ENCODE measurements around the gene SULT4A1.
"Not testable (repeated sequence)": the region's sequence is repeated elsewhere in the genome, so short reads cannot be mapped to it uniquely, and the experiment has no call there.

SULT4A1 gene

DNA sequence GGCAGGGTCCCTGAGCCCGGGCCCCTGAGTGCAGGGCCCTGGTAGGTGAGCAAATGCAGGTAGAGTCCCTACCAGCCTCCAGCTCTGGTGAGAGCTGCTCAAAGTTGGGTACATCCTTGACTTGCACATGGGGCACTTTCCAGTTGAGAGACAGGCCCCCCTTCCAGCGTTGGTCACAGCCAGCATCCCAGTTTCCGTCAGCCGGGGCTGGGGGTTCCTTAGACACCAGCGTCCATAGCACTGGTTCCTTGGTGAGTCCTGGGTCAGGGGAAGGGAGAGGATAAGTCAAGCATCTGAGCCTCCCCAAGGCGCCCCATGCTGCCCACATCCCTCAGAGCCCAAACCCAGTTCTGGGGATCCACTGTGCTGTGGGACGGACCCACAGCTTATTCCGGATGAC is 23.9 kb upstream of the SULT4A1 start:
- DNase-seq (ENCODE audit: low read depth) = no peak

GRCh38 chr22:43885786-43886185 is 23.5 kb upstream of the SULT4A1 start:
- no peak for DNase-seq (ENCODE audit: low read depth)

DNA sequence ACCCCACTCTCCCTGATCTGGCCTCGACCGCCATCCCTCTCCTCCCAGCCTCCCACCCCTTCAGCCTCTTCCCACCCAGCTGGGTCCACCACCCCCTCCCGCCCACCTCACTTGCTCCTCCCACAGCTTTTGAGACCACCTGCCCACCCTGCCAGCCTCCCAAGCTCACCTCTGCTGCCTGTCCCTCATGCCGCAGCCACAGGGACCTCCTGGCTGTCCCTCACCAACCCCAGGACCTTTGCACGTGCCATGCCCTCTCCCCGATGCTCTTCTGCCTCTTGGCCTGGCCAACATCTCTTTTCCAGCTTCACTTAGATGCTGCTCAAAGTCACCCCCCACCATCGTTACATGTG is 23.0 kb upstream of the SULT4A1 start:
- no peak for DNase-seq (ENCODE audit: low read depth)

DNA sequence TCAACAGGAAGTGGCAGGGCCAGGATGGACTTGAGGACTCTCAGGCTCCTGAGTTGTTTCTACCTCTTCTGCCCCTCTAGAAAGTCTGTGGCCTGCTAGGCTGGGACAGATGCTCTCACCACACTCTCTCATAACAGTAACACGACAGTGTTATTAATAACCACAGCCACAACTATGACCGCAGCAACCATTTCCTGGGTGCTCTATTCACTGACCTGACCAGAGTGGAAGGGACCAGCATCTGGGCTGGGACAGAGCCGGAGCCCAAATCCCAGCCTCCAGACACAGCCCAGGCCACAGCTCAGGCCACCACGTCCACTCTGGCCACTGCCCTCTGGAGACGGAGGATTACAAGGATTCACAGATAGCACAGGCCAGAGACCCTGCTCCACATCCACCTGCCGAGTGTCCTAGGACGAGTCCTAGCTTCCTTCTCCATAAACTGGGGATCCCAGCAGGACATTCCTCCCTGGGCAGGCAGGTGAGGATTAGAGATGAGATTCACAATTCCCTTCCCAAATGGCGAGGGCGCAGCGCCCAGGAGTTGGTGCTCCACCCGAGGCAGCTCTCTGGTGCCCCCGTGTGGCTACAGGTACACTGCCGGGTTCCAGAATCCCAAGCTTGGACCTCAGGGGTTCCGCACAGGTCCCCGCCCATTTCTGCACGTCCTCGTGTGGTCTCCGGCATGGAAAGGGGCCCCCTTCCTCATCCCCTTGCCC is 22.4 kb upstream of the SULT4A1 start:
- DNase-seq (ENCODE audit: low read depth) = peak; percentile 17

DNA sequence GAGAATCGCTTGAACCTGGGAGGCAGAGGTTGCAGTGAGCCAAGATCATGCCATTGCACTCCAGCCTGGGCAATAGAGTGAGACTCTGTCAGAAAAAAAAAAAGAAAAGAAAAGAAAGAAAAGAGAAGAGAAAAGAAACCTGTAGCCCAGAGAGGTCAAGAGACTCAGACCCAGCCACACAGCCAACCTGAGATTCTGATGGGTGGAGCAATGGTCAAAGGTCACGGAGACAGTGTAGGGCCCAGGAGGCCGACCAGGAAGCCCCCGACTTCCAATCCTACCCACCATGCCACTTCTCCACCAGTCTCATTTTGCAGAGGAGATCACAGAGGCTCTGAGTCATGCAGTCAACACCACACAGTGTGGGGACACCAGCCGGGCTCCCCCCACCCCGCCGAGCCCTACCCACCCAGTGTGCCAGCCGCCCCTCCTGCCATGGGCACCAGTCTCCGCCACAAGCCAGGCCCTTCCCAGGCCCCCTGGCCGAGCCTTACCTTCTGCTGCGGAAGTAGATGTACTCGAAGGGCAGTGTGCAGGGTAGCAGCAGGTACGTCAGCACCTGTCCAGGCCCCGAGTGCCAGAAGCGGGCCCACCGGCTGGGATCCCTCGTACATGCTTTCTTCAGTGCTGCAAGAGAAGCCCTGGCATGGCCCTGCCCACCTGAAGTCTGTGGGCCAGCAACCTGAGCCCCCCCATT is 21.6 kb upstream of the SULT4A1 start:
- DNase-seq (ENCODE audit: low read depth) = no peak

- DNase-seq (ENCODE audit: low read depth) = peak; percentile 84
These were observed 20.8 kb upstream of the SULT4A1 start for GRCh38 chr22:43883012-43883661.

- DNase-seq (ENCODE audit: low read depth) = no peak
These were observed 19.9 kb upstream of the SULT4A1 start for GRCh38 chr22:43882122-43882767.

DNA sequence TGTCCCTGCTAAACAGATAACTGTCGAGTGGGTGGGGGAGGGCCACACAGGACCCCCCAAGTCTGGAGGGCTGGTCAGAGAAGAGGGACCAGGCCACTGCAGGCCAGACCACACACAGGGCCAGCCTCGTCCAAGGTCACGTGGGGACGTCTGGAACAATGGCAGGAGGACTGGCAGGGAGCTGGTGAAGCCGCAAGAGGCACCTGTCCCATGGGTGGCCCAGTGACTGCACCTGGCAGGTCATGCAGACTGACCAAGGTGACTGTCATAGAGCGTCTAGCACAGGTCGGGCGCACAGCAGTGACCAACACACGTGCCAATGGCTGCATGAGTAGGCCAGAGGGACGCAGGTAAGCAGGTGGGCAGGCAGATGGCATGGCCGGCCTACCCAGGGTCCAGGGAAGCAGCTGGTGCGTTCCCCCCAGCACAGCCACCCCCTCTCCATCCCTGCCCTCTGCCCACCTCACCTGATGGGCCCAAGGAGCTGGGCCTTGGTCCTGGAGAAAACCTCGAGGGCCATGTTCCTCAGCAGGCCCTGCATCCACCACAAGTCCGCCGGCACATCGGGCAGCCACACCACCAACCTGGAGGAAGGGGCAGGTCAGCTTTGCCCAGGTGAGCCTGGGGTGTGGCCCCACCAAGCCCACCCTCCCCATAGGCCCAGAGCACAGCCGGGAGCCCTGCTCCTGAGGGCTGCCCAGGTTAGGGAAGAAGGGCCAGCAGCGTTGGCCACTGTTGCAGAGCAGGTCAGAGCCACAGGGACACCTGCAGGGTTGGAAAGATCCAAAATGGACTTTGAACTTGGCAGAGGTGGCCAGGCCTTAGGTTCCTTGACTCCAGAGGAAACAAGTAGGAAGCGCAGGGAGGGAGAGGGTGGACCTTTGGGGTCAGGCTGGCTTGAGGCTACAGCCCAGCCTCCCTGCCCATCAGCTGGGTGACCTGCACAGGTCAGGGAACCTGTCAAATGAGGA is 19.1 kb upstream of the SULT4A1 start:
- no peak for DNase-seq (ENCODE audit: low read depth)

GRCh38 chr22:43880541-43880991 is 18.3 kb upstream of the SULT4A1 start:
- DNase-seq (ENCODE audit: low read depth) = no peak

DNA sequence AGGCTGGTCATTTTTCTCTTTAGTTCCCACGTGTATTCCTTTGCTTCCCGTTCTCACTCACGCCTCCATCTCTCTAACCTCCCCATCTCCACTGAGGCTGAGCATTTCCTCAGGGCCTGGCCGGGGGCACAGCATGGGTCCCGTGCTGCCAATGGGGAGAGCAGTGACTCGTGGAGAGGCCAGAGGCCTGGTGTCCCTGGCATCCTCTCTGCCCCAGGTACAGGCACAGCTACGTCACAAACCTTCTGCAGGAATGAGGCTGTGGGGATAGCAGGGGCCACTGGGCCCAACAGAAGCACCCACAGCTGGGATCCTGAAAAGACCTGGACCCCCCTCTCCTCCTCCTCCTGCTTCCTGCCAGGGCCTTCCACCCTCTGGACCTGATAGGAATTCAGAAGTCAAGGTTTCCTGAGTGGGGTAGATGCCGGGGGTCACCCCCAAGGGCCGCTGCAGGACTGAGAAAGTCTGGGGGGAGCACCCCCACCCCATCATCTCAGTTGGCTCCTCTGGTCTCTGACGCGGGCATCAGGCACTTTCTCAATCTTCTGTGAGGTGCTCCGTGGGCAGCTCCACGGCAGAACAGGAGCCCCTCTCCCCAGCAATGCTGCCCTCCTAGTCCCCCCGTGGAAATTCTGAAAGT is 17.7 kb upstream of the SULT4A1 start:
- DNase-seq (ENCODE audit: low read depth) = no peak

- no peak for DNase-seq (ENCODE audit: low read depth)
These were observed 16.7 kb upstream of the SULT4A1 start for GRCh38 chr22:43878831-43879550.

DNA sequence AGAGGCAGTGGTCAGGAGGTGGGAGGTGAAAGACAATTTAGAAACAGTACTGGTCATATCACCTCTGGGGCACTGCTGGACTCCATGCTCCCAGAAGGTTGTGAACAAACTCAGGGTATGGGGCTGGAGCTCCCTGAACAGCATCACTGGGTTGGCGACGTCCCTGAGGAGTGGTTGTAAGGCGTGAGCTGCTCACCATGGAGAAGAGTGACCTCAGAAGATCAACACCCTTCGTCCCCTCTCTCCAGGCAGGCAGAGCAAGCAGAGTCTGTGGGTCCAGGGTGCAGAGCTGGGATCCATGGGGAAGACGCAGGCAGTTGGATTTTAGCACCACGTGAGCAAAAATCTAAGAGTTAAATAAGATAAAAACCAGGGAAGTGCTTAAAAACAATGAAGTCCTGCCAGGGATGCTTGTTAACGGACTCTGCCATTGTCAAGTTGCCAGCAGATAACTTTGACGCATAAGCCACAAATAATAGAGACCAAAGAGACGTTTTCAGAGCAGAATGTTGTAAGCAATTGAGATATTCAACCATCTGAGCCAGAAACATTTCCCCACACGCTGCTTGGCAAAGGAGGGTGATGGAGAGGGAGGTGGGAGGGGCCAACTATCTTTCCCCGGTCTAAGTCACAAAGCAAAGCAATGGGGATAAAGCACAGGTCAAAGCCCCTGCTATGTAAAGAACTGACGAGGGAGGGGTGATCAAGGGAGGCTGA is 15.9 kb upstream of the SULT4A1 start:
- no peak for DNase-seq (ENCODE audit: low read depth)

GRCh38 chr22:43876866-43877509 is 14.7 kb upstream of the SULT4A1 start:
- DNase-seq (ENCODE audit: low read depth) = no peak

GRCh38 chr22:43869799-43870198 is 7.5 kb upstream of the SULT4A1 start:
- DNase-seq (ENCODE audit: low read depth) = no peak

- DNase-seq (ENCODE audit: low read depth) = not testable (repeated sequence)
These were observed 6.7 kb upstream of the SULT4A1 start for GRCh38 chr22:43869001-43869400.

GRCh38 chr22:43867839-43868635 is 5.7 kb upstream of the SULT4A1 start:
- peak; percentile 62 for DNase-seq (ENCODE audit: low read depth)

GRCh38 chr22:43862882-43863202 is 529 bp upstream of the SULT4A1 start:
- no peak for DNase-seq (ENCODE audit: low read depth)

GRCh38 chr22:43861529-43861928 is 784 bp downstream of the SULT4A1 start:
- DNase-seq (ENCODE audit: low read depth) = peak; percentile 15

All from amniotic epithelial cell (primary cell).